Ascending aorta (tissue), 2 donors: Measurements from ENCODE around the gene SAMD13. TPM values are rescaled to one million over a fixed set of nuclear protein-coding genes. Genes with fewer than 3 reads are reported as not detected.

ENCODE experiments used
- DNase-seq, 2 donors: peaks; one replicate each; pipeline ENCODE4 v3.0.0-alpha.2; 2019; ENCODE audit warnings: low spot score in 2 of 2
- H3K27ac ChIP-seq, 2 donors: fragments of 200-600 bp; sonication (generic); one replicate each; pipeline ENCODE4 v1.5.1; 2016 to 2017; ENCODE audit warnings: mild to moderate bottlenecking in 1 of 2
- H3K27me3 ChIP-seq: fragments of 200-600 bp; sonication (generic); one replicate; pipeline ENCODE4 v1.5.1; 2017
- H3K36me3 ChIP-seq, 2 donors: fragments of 200-600 bp; sonication (generic); one replicate each; pipeline ENCODE4 v1.5.1; 2016
- H3K4me1 ChIP-seq, 2 donors: fragments of 200-600 bp; sonication (generic); one replicate each; pipeline ENCODE4 v1.5.1; 2016 to 2017; ENCODE audit warnings: mild to moderate bottlenecking in 1 of 2
- H3K4me3 ChIP-seq, 2 donors: fragments of 200-600 bp; sonication (generic); one replicate each; pipeline ENCODE4 v1.5.1; 2016 to 2017; ENCODE audit warnings: mild to moderate bottlenecking in 1 of 2
- H3K9me3 ChIP-seq, 2 donors: fragments of 200-600 bp; sonication (generic); one replicate each; pipeline ENCODE4 v1.5.1; 2016
- intact Hi-C: fragments of 100-400 bp; cut with DNase I; formaldehyde crosslinking; loops from one replicate; pipeline ENCODE4 v1.15.1; 2023
- total RNA-seq: library from RNA; depleted of rRNA; stranded (reverse); fragments of >200 nt; gene quantifications from one replicate; pipeline ENCODE4 v1.1.0, GENCODE V29; 2016
- TF ChIP-seq, protein P1 (sequence below), 3 experiments: fragments of 200-600 bp in 2 of 3; fragments of 450-650 bp in 1 of 3; sonication (generic) in 2 of 3; IDR thresholded peaks; one replicate each; pipeline ENCODE4 v1.5.1; 2016 to 2019; ENCODE audit warnings: antibody characterized with exemption in 3 of 3, mild to moderate bottlenecking in 1 of 3, moderate library complexity in 1 of 3

Gene SAMD13
- total RNA-seq, 1 donor from 2014 or later = not detected

DNA sequence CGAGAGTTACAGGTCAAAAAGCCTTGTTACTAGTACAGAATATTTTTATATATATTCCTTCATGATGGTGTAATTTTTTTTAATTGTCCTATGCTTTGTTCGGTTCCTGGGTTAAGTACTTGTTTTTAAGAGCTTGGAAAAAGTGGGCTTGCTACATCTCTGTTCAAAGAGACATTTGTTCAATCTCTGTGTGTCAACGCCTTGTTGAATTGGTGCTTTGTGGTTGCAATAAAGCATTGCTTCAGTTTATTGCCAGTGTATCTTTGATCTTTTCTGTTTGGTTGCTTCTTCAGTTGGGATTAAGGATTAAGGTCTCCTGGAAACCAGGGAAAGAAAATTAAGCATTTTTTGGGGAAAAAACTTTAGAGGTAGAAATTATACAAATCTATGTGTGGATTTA, 49.0 kb downstream of the SAMD13 start:
- H3K27me3 ChIP-seq = no peaks in the 10 kb centered on the region
- no peaks in the 10 kb centered on the region for H3K9me3 ChIP-seq
- intact Hi-C loops = no loop called here
- H3K4me1 ChIP-seq = no peaks in the 10 kb centered on the region
- no peak overlapping the region for H3K27ac ChIP-seq
- H3K4me3 ChIP-seq = no peak overlapping the region
- no peak for DNase-seq
- TF ChIP-seq, protein P1, sequence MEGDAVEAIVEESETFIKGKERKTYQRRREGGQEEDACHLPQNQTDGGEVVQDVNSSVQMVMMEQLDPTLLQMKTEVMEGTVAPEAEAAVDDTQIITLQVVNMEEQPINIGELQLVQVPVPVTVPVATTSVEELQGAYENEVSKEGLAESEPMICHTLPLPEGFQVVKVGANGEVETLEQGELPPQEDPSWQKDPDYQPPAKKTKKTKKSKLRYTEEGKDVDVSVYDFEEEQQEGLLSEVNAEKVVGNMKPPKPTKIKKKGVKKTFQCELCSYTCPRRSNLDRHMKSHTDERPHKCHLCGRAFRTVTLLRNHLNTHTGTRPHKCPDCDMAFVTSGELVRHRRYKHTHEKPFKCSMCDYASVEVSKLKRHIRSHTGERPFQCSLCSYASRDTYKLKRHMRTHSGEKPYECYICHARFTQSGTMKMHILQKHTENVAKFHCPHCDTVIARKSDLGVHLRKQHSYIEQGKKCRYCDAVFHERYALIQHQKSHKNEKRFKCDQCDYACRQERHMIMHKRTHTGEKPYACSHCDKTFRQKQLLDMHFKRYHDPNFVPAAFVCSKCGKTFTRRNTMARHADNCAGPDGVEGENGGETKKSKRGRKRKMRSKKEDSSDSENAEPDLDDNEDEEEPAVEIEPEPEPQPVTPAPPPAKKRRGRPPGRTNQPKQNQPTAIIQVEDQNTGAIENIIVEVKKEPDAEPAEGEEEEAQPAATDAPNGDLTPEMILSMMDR (IDR thresholded peaks at IDR 0.05) = no peak
- H3K36me3 ChIP-seq = no peaks in the 10 kb centered on the region

DNA sequence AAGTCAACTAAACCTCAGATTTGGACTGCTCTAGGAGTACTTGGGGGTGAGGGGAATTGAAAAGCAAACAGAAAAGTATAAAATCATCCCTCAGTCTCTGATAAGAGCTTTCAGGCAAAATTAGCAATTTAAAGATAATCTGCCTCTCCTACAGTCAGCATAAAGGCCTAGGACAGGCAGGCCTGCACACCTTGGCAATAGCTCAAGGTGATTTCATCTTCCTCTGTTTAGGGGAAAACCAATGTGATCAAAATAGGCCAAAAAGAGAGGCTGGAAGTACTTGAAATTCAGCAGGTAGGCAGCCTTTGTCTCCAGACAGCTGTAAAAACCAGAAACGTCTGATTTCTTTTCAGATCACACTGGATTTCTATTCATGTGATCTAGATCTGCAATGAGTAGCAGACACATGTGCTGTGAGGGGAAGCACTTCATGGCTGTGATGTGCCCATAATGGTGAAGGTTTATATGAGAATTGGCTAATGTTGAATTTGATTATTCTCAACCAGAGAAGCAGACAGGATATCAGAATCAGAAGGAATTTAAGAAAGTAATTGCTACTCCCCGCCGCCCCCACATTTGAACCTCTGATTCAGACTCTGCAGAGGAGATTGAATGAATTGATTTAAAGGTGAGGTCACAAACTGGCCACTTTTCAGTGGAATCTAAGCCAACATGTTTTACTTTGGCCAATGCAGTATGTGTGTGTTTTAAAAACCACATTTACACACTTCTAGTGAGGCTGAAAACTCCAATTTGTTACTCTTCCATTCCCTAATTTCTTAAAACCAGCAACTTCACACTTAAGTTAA, 51.0 kb downstream of the SAMD13 start:
- intact Hi-C loops = no loop called here
- TF ChIP-seq, protein P1 (IDR thresholded peaks at IDR 0.05) = no peak
- no peak for DNase-seq
- Histone ChIP-seq H3K27me3 (no peaks in the 10 kb centered on the region), H3K36me3 (no peaks in the 10 kb centered on the region), H3K4me3 (no peak overlapping the region), H3K27ac (no peak overlapping the region), H3K9me3 (no peaks in the 10 kb centered on the region), H3K4me1 (no peaks in the 10 kb centered on the region)

DNA sequence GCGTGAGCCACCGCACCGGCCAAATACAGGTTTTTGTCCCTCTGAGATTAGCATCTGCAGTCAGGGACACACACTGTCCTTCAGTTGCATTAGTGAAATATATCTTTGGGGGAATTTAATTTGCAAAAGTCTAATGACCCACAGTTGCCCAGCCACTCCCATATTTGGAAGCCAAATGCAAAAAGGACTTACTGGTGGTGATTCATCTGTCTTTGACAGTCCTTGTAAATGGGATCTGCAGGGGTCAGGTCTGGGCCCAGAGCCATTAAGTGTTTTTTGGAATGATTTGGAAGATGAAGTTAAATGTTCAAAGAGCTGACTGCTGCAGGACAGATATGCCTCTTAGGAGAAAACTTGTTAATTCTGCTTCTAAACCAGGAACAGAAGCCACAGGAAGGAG, 52.2 kb downstream of the SAMD13 start:
- no peak overlapping the region for H3K4me3 ChIP-seq
- intact Hi-C loops = no loop called here
- H3K36me3 ChIP-seq = no peaks in the 10 kb centered on the region
- no peak for DNase-seq
- no peaks in the 10 kb centered on the region for H3K27me3 ChIP-seq
- no peak overlapping the region for H3K27ac ChIP-seq
- TF ChIP-seq, protein P1 (IDR thresholded peaks at IDR 0.05) = no peak
- H3K9me3 ChIP-seq = no peaks in the 10 kb centered on the region
- H3K4me1 ChIP-seq = no peaks in the 10 kb centered on the region

DNA sequence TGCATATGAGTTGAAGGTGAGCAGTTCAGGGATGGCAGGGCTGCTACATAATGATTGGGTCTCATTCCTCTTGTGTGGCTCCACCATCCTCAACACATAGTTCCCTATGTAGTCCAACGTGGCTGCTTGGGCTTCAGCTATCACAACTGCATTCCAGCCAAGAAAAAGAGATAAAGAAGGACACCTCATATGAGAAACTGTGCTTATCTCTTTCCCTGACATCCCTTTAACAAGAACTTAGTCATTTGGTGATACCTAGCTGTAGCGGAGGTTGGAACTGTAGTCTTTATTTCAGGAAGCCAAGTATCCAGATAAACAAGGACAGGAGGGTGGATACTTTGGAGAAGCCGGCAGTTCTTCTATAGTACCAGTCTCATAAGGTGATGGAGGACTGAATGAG, 54.0 kb downstream of the SAMD13 start:
- intact Hi-C loops = no loop called here
- Histone ChIP-seq H3K27ac (no peak overlapping the region), H3K4me3 (no peak overlapping the region), H3K36me3 (no peaks in the 10 kb centered on the region), H3K9me3 (no peaks in the 10 kb centered on the region), H3K27me3 (no peaks in the 10 kb centered on the region), H3K4me1 (no peaks in the 10 kb centered on the region)
- DNase-seq = no peak
- TF ChIP-seq, protein P1 (IDR thresholded peaks at IDR 0.05) = no peak

DNA sequence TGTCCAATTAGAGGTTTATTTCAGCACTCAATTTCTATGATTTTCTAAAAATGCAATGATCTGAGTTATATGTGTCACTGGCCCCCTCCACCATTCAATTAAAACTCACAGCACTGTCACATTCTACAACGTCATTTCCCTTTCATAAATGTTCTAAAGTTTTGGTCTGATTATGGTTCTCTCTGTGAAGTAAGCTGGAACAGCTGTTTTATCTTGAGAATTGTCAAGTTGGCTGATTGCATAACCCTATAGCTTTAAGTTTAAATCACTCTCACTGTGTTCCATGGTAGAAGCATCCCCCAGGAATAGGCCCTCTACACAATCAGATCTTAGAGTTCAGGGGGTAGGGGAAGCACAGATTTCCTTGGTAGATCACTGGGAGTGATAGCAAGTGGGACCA, 55.4 kb downstream of the SAMD13 start:
- intact Hi-C loops = no loop called here
- H3K36me3 ChIP-seq = no peaks in the 10 kb centered on the region
- H3K4me3 ChIP-seq = no peak overlapping the region
- no peak overlapping the region for H3K27ac ChIP-seq
- H3K27me3 ChIP-seq = no peaks in the 10 kb centered on the region
- DNase-seq = no peak
- no peaks in the 10 kb centered on the region for H3K9me3 ChIP-seq
- TF ChIP-seq, protein P1 (IDR thresholded peaks at IDR 0.05) = no peak
- H3K4me1 ChIP-seq = no peaks in the 10 kb centered on the region
